Measurements from ENCODE around the gene SNX5.
A peak's percentile ranks its signal among the peaks of the same experiment; 100 is the strongest.

SNX5 gene

DNA sequence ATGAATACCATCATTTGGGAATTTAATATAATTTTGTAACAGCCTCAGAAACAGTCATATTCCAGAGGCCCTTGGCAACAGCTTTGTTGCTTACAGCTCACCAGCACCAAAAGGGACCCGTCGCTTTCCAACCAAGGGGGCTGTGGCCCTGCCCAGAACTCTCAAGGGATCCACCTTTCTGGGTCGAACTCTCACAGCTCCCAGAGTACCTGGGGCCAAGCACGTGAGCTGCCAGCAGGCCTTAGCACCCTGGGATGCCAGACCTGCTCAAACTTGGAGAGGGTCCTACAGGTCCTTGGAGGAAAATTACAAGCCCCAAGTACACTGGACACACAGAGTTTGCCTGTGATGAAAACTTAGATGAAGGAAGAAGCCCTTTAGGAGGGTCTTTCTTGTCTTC, 66.6 kb downstream of the SNX5 start:
- TF ChIP-seq, protein P1, sequence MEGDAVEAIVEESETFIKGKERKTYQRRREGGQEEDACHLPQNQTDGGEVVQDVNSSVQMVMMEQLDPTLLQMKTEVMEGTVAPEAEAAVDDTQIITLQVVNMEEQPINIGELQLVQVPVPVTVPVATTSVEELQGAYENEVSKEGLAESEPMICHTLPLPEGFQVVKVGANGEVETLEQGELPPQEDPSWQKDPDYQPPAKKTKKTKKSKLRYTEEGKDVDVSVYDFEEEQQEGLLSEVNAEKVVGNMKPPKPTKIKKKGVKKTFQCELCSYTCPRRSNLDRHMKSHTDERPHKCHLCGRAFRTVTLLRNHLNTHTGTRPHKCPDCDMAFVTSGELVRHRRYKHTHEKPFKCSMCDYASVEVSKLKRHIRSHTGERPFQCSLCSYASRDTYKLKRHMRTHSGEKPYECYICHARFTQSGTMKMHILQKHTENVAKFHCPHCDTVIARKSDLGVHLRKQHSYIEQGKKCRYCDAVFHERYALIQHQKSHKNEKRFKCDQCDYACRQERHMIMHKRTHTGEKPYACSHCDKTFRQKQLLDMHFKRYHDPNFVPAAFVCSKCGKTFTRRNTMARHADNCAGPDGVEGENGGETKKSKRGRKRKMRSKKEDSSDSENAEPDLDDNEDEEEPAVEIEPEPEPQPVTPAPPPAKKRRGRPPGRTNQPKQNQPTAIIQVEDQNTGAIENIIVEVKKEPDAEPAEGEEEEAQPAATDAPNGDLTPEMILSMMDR (conservative IDR thresholded peaks at IDR 0.05; ENCODE audit: low read depth, low read length), result no peak
- DNase-seq (ENCODE audit: low read depth), result no peak

DNA sequence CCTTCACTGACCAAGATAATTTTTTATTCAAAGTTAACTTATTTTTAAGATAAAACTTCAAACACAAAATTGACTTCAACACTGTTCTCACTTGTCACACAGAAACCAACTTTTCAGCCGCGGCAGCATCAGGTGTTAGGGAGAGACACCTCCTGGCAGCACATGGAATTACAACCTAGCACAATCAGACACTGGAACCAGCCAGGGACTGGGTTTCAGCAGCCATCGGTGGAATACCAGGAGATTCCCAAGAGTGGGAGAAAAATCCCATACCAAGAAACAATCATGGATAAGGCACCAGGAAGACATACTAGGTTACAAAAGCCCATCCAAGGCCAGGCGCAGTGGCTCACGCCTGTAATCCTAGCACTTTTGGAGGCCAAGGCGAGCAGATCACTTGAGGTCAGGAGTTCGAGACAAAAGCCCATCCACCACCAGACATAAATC, 70.0 kb downstream of the SNX5 start:
- H3K4me3 ChIP-seq (ENCODE audit: low read depth, low read length), result no peak overlapping the region
- TF ChIP-seq, protein P1 (conservative IDR thresholded peaks at IDR 0.05; ENCODE audit: low read depth, low read length), result peak; percentile 99
- DNase-seq (ENCODE audit: low read depth), result peak; percentile 84

More for the DNA sequence above, 66.6 kb downstream of the SNX5 start:
- H3K4me3 ChIP-seq (ENCODE audit: low read depth, low read length), result no peak overlapping the region

DNA sequence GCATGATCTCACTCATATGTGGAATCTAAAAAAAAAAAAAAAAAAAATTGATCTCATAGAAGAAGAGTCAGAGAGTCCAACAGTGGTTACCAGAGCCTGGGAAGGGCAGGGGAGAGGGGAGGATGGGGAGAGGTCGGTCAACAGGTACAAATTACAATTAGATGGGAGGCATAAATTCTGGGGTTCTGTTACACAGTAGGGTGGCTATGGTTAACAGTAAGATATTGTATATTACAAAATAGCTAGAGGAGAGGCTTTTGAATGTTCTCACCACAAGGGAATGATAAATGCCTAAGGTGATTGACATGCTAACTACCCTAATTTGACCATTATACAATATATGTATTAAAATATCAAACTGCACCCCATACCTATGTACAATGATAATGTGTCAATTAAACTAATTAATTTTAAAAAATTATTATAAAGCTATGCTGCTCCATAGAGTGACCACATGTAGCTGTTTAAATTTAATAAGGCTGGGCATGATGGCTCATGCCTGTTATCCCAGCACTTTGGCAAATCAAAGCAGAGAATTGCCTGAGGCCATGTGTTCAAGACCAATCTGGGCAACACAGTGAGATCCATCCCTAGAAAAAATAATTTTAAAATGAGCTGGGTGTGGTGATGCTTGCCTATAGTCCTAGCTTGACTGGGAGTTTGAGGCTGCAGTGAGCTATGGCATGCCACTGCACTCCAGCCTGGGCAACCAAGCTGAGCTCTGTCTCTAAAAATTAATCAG, 70.9 kb downstream of the SNX5 start:
- no peak for DNase-seq (ENCODE audit: low read depth)
- H3K4me3 ChIP-seq (ENCODE audit: low read depth, low read length), result no peak overlapping the region
- TF ChIP-seq, protein P1 (conservative IDR thresholded peaks at IDR 0.05; ENCODE audit: low read depth, low read length), result no peak

DNA sequence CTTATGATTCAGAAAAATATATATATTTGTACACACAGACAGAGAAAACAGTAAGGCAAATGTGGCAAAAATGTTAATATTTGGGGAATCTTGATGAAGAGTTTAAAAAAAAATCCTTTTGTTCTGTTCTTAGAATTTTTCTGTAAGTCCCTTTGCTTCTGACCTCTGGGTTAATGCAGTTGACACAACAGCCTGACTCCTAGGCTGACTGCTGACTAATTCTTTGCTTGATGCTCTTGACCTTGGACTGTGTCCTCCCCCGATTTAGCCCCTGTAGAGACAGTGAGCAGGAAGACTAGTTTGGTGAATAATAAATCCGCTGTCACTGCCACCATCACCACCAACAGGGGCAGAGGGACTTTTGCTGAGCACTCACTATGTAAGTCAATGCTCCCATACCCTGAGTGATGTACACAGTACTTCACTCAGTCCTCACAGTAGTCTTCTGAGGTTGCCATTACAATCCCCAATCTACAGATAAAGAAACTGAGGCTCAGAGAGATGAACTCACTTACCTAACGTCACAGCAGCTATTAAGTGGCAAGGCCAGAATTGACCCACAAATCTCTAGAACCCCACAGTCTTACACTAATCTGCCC, 71.7 kb downstream of the SNX5 start:
- TF ChIP-seq, protein P1 (conservative IDR thresholded peaks at IDR 0.05; ENCODE audit: low read depth, low read length), result no peak
- no peak overlapping the region for H3K4me3 ChIP-seq (ENCODE audit: low read depth, low read length)
- no peak for DNase-seq (ENCODE audit: low read depth)

DNA sequence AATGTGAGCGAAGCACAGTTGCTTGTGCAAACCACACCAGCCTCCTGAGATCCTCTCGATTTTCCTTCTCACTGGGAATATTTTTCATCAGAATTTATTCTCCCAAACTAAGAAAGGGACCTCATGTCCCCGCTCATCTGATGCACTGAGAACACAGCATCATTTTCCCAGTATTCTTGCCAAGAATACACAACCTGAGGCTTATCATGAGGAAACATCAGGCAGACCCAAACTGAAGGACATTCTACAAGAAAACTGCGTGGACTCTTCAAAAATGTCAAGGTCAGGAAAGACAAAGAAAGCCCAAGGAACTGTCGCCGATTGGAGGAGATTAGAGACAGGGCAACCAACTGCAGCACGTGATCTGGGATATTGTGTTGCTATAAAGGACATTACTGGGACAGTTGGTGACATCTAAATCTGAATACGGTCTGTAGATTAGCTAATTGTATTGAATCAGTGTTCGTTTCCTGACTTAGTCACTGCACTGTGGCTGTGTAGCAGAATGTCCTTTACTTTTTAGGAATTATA, 72.3 kb downstream of the SNX5 start:
- DNase-seq (ENCODE audit: low read depth), result no peak
- H3K4me3 ChIP-seq (ENCODE audit: low read depth, low read length), result no peak overlapping the region

DNA sequence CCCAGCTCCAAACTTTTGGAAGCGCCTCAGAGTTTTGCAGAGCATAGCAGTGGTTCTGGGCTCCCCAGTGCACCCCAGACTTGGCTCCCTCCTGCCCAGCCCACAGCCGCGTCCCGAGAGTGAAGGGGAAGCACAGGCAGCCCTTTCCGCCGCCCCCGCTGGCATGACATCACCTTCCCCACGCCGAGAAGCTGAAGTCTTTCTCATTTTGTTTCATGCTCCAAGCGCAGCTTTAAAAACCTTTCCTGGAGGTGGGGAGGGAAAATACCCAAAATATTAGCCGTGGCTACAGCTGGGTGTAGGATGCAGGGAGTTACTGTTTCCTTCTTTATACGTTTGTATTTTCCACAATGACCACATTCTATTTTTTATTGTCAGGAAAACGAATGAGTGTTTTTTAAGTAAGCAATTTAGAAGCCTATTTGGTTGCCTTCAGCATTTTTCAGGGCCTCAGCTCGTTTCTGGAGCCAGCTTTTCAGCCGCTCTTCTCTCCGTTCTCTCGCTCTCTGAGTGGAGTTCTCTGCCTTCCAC, 72.9 kb downstream of the SNX5 start:
- H3K4me3 ChIP-seq (ENCODE audit: low read depth, low read length), result peak overlapping the region; percentile 44
- DNase-seq (ENCODE audit: low read depth), result peak; percentile 58
- TF ChIP-seq, protein P1 (conservative IDR thresholded peaks at IDR 0.05; ENCODE audit: low read depth, low read length), result no peak

More for the DNA sequence above, 72.3 kb downstream of the SNX5 start:
- TF ChIP-seq, protein P1 (conservative IDR thresholded peaks at IDR 0.05; ENCODE audit: low read depth, low read length), result no peak
